Islet of Langerhans (tissue), 1 donor: ENCODE measurements around the gene RBM4.
A peak's percentile ranks its signal among the peaks of the same experiment; 100 is the strongest.

Experiments
- FAIRE-seq: peaks from one replicate; lab custom pipeline; 2011; peaks lifted over from hg19 to GRCh38; lab: Jason Lieb, UNC

RBM4 gene

GRCh38 chr11:66691311-66691980 lies 52.9 kb downstream of the RBM4 start:
- FAIRE-seq: no peak

- no peak for FAIRE-seq
Measured at GRCh38 chr11:66692446-66692845, 53.9 kb downstream of the RBM4 start.

- FAIRE-seq: no peak
Measured at GRCh38 chr11:66692871-66693331, 54.4 kb downstream of the RBM4 start.

GRCh38 chr11:66693356-66694055 lies 55.0 kb downstream of the RBM4 start:
- no peak for FAIRE-seq

GRCh38 chr11:66694056-66694410 lies 55.5 kb downstream of the RBM4 start:
- FAIRE-seq: no peak

GRCh38 chr11:66694732-66695207 lies 56.3 kb downstream of the RBM4 start:
- peak; percentile 86 for FAIRE-seq
